Adrenal gland (tissue), 12 donors: Measurements from ENCODE around the gene RCE1. TPM values are rescaled to one million over a fixed set of nuclear protein-coding genes. Genes with fewer than 3 reads are reported as not detected.

ENCODE experiments used
- DNase-seq, 7 donors: peaks; one replicate each; pipeline ENCODE4 v3.0.0-alpha.2; 2019 to 2020
- H3K27ac ChIP-seq, 5 donors: fragments of 200-600 bp; sonication (generic) in 4 of 5; 1 replicate in 3 of 5; 2 replicates in 2 of 5; pipeline versions ENCODE4 v1.5.1 to v1.8.0; 2016 to 2020; ENCODE audit warnings: mild to moderate bottlenecking in 1 of 5
- H3K27me3 ChIP-seq: fragments of 200-600 bp; 2 replicates; pipeline ENCODE4 v1.8.0; 2021
- H3K36me3 ChIP-seq, 2 donors: fragments of 200-600 bp; replicated peaks in 1 of 2; 1 replicate in 1 of 2; 2 replicates in 1 of 2; pipeline versions ENCODE4 v1.5.1 to v1.8.0; 2018 to 2022
- H3K4me1 ChIP-seq, 2 donors: fragments of 200-600 bp; replicated peaks in 1 of 2; 1 replicate in 1 of 2; 2 replicates in 1 of 2; pipeline versions ENCODE4 v1.5.1 to v1.8.0; 2018 to 2021
- H3K4me3 ChIP-seq, 4 donors: fragments of 200-600 bp; sonication (generic) in 3 of 4; one replicate each; pipeline ENCODE4 v1.5.1; 2016 to 2018
- H3K9me3 ChIP-seq, 3 donors: fragments of 200-600 bp; sonication (generic) in 1 of 3; replicated peaks in 1 of 3; 1 replicate in 2 of 3; 2 replicates in 1 of 3; pipeline versions ENCODE4 v1.5.1 to v1.8.0; 2016 to 2021
- POLR2A ChIP-seq, 2 donors: fragments of 450-650 bp; IDR thresholded peaks; one replicate each; pipeline ENCODE4 v1.6.1; 2017; ENCODE audit warnings: antibody characterized with exemption in 2 of 2, mild to moderate bottlenecking in 2 of 2, moderate library complexity in 1 of 2
- WGBS, 4 donors: extraction: QIAGEN DNeasy Blood & Tissue Kit in 2 of 4; methylation state at CpG; one replicate each; pipeline versions ENCODE4 v1.1.5 to v1.1.7; 2013 to 2017; 5-methylcytosine and 5-hydroxymethylcytosine counted together
- intact Hi-C, 2 donors: fragments of 100-400 bp; cut with DNase I; formaldehyde crosslinking; loops; one replicate each; pipeline versions ENCODE4 v1.14.1 to v1.15.0; 2022 to 2023
- polyA plus RNA-seq, 3 donors: library from polyadenylated mRNA; stranded (reverse); fragments of 200-250 nt in 2 of 3; fragments of 350-450 nt in 1 of 3; fragmentation: Illumina TruSeq in 1 of 3; extraction: RNeasy Lipid Tissue Mini Kit (QIAGEN cat#74804) in 1 of 3; gene quantifications; one replicate each; pipeline ENCODE4 v1.2.3, GENCODE V29; 2013 to 2014
- total RNA-seq, 9 donors: library from RNA; depleted of rRNA in 4 of 9; stranded (reverse); fragments of >200 nt in 4 of 9; fragments of 120-200 nt in 1 of 9; fragmentation: NEBNext Ultra II Directional in 1 of 9; extraction: Animal tissue kit (Norgen Biotek cat#: 25700) in 1 of 9; gene quantifications; one replicate each; pipeline versions ENCODE4 v1.1.0 to v1.2.4, GENCODE V29; 2013 to 2023
- TF ChIP-seq, protein P1 (sequence below), 6 experiments: fragments of 450-650 bp in 4 of 6; fragments of 200-600 bp in 2 of 6; sonication (generic) in 1 of 6; IDR thresholded peaks; 1 replicate in 5 of 6; 2 replicates in 1 of 6; pipeline versions ENCODE4 v1.5.1 to v1.8.0; 2016 to 2021; ENCODE audit warnings: antibody characterized with exemption in 6 of 6, mild to moderate bottlenecking in 2 of 6, moderate library complexity in 1 of 6
- donor health status: healthy with polysubstance abuse.
- donor health status: Bipolar disorder and iron deficiency.
- donor health status: DM: yes; HTN: yes; CAD: no.
- donor health status: DM: no; HTN: no; CAD: no.
- donor health status: DM: no; HTN: no; CAD: no.
- donor health status: DM: yes; HTN: yes; CAD: no.

RCE1 gene
- total and polyA plus RNA-seq, 12 donors, result 5.2 to 24.8 (median 18.0) TPM

DNA sequence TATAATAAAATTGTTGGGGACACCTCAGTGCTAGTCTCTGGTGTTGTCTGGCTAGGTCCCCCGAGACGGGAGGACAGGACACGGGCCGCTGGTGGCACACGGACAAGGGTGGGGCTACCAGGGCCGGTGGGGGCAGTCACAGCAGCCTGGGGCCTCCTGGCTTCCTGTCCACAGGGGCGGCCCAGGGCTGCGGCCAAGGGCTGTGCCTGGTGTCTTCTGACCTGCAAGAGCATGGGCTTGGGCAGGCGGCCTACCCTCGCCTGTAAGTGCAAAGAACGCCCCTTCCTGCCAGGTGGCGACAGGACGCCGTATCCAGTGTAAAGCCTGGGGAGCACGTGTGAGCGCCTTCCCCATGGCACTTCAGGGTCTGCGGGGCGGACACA, 17.2 kb downstream of the RCE1 start:
- peaks cover 4 to 5% of the 10 kb centered on the region in 2 donors for H3K4me1 ChIP-seq
- H3K27ac ChIP-seq, result no peak overlapping the region
- H3K9me3 ChIP-seq, result no peaks in the 10 kb centered on the region
- no peaks in the 10 kb centered on the region for H3K27me3 ChIP-seq
- no peak for DNase-seq
- H3K36me3 ChIP-seq, result no peaks in the 10 kb centered on the region
- H3K4me3 ChIP-seq, result no peak overlapping the region
- intact Hi-C loops, result no loop called here
- no peak for TF ChIP-seq POLR2A (IDR thresholded peaks at IDR 0.05)
- TF ChIP-seq, protein P1, sequence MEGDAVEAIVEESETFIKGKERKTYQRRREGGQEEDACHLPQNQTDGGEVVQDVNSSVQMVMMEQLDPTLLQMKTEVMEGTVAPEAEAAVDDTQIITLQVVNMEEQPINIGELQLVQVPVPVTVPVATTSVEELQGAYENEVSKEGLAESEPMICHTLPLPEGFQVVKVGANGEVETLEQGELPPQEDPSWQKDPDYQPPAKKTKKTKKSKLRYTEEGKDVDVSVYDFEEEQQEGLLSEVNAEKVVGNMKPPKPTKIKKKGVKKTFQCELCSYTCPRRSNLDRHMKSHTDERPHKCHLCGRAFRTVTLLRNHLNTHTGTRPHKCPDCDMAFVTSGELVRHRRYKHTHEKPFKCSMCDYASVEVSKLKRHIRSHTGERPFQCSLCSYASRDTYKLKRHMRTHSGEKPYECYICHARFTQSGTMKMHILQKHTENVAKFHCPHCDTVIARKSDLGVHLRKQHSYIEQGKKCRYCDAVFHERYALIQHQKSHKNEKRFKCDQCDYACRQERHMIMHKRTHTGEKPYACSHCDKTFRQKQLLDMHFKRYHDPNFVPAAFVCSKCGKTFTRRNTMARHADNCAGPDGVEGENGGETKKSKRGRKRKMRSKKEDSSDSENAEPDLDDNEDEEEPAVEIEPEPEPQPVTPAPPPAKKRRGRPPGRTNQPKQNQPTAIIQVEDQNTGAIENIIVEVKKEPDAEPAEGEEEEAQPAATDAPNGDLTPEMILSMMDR (IDR thresholded peaks at IDR 0.05), result no peak
- WGBS, 4 donors, result 86 to 100% (median 89%) methylated on average over 2 to 18 of the region's 18 CpGs

DNA sequence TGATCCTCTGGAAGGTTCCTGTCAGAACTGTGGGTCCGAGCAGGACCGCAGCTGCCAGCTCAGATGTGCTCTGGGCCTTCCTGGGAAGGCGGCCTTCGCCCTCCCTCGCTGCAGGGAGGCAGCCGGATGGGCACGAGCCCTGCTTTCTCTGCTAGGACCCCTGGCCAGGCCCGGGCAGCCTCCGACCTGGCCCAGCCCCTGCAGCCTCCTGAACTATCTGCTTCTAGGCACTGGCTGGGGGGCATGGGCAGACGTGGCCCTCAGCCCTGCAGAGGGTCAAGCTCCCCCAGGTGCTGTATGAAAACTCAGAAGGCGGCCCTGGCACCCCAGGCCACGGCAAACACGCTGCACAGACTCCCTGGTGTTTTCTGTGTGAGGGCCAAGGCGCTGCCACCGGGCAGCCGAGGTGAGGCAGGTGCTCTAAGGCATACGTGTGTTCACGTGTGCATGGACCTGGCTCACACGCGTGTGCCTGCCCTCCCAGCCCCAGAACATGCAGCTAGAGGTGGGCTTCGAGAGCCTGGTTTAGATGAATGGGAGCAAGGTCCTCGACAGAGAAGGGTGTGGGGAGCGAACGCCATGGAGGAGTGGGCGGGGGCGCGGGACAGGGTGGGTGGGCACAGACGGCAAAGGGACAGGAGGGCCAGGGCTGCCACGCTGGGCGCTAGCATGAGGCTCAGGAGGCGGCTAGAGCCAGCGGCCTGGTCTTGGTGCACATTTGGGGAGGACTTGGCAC, 18.0 kb downstream of the RCE1 start:
- WGBS, 4 donors, result 92 to 96% (median 94%) methylated on average over 15 to 32 of the region's 32 CpGs
- no peak for DNase-seq
- Histone ChIP-seq H3K4me1 (no peaks in the 10 kb centered on the region), H3K27ac (no peak overlapping the region), H3K9me3 (no peaks in the 10 kb centered on the region), H3K27me3 (no peaks in the 10 kb centered on the region), H3K36me3 (no peaks in the 10 kb centered on the region), H3K4me3 (no peak overlapping the region)
- intact Hi-C loops, result no loop called here
- no peak for TF ChIP-seq POLR2A (IDR thresholded peaks at IDR 0.05)
- TF ChIP-seq, protein P1 (IDR thresholded peaks at IDR 0.05), result no peak

- whole genome bisulfite sequencing, 4 donors, result 90 to 94% (median 93%) methylated on average over 2 to 30 of the region's 30 CpGs
- intact Hi-C loops, result no loop called here
- no peak for TF ChIP-seq POLR2A (IDR thresholded peaks at IDR 0.05)
- TF ChIP-seq, protein P1 (IDR thresholded peaks at IDR 0.05), result no peak
- Histone ChIP-seq H3K27ac (no peak overlapping the region), H3K9me3 (no peaks in the 10 kb centered on the region), H3K36me3 (no peaks in the 10 kb centered on the region), H3K27me3 (no peaks in the 10 kb centered on the region), H3K4me3 (no peak overlapping the region), H3K4me1 (no peaks in the 10 kb centered on the region)
- DNase-seq, result no peak
These were observed 18.7 kb downstream of the RCE1 start for GRCh38 chr11:66861774-66862558.

GRCh38 chr11:66862559-66863037, 19.4 kb downstream of the RCE1 start:
- intact Hi-C loops, result no loop called here
- H3K36me3 ChIP-seq, result no peaks in the 10 kb centered on the region
- WGBS, 4 donors, result 89 to 100% (median 93%) methylated on average over 3 to 11 of the region's 11 CpGs

More at GRCh38 chr11:66862559-66863037, 19.4 kb downstream of the RCE1 start:
- Histone ChIP-seq H3K4me3 (no peak overlapping the region), H3K4me1 (no peaks in the 10 kb centered on the region), H3K27ac (no peak overlapping the region), H3K27me3 (no peaks in the 10 kb centered on the region), H3K9me3 (no peaks in the 10 kb centered on the region)
- DNase-seq, result no peak
- TF ChIP-seq, protein P1 (IDR thresholded peaks at IDR 0.05), result no peak
